RWPE2 (cell line): ENCODE results near the gene TADA2B.

Experiments used
- ATAC-seq: fragments of 200-7000 bp; cut with Tn5 transposase; 3 replicates; pipeline ENCODE4 v1.9.1; 2021; ENCODE audit warnings: low read depth
- DNase-seq: peaks from one replicate; pipeline ENCODE4 v3.0.0-alpha.2; 2020; ENCODE audit warnings: low spot score
- H3K27ac ChIP-seq: fragments of 450-650 bp; 2 replicates; pipeline ENCODE4 v1.5.1; 2017; ENCODE audit warnings: mild to moderate bottlenecking; ENCODE audit not compliant: poor library complexity, severe bottlenecking
- H3K27me3 ChIP-seq: fragments of 250-450 bp; sonication (Bioruptor Pico); 2 replicates; pipeline ENCODE4 v1.5.1; 2021; ENCODE audit warnings: mild to moderate bottlenecking, moderate library complexity; ENCODE audit not compliant: insufficient read depth, poor library complexity, severe bottlenecking
- H3K36me3 ChIP-seq: fragments of 250-450 bp; sonication (Bioruptor Pico); 2 replicates; pipeline ENCODE4 v1.5.1; 2020; ENCODE audit warnings: low read depth, mild to moderate bottlenecking, moderate library complexity
- H3K4me1 ChIP-seq: fragments of 250-450 bp; sonication (Bioruptor Pico); 2 replicates; pipeline ENCODE4 v1.5.1; 2021; ENCODE audit warnings: mild to moderate bottlenecking, moderate library complexity; ENCODE audit not compliant: insufficient read depth, poor library complexity, severe bottlenecking
- H3K4me3 ChIP-seq: fragments of 250-450 bp; sonication (Bioruptor Pico); 2 replicates; pipeline ENCODE4 v1.5.1; 2021; ENCODE audit warnings: mild to moderate bottlenecking, moderate library complexity; ENCODE audit not compliant: severe bottlenecking
- H3K9me3 ChIP-seq: fragments of 250-450 bp; sonication (Bioruptor Pico); 2 replicates; pipeline ENCODE4 v1.5.1; 2021; ENCODE audit warnings: mild to moderate bottlenecking, moderate library complexity; ENCODE audit not compliant: severe bottlenecking
- TF ChIP-seq, protein P1 (sequence below): fragments of 450-650 bp; IDR thresholded peaks from one replicate; pipeline ENCODE4 v1.5.1; 2017; ENCODE audit warnings: mild to moderate bottlenecking, moderate library complexity; ENCODE audit not compliant: poor library complexity, severe bottlenecking

TADA2B gene

DNA sequence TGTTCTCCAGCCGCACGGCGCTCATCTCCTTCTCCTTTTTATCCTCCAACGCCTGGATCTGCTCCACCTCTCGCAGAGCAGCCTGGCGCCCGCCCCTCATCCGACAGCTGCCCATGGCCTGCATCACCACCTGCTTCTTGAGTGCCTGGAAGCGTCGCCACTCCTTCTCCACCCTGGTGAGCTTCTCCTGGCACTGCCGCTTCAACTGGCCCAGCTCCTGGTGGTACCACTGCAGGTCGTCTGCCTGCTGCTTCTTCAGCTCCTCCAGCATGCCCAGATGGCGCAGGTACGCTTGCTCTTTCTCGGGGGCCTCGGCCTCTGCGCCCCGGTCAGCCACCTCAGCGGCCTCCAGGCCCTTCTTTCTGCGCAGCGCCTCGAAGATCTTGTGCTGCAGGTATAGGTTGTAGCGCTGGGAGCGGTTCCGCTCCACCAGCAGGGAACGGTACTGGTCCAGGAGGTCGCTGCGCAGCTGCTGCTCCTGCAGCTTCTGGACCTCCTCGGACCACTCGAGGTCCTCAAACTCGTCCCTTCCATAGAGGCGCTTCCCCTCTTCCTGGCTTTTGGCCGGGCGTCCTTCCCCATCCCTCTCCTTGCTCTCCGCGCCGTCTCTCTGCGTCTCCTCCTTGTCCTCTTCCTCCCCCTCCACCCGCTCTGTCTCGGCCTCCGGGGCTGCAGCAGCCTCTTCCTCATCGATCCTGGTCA is 1.2 kb upstream of the TADA2B start:
- peaks cover 4% of the 10 kb centered on the region for H3K4me1 ChIP-seq
- no peaks in the 10 kb centered on the region for H3K36me3 ChIP-seq
- peak overlapping the region; percentile 50 for H3K4me3 ChIP-seq
- H3K9me3 ChIP-seq: no peaks in the 10 kb centered on the region
- no peaks in the 10 kb centered on the region for H3K27me3 ChIP-seq
- peak overlapping the region; percentile 30 for H3K27ac ChIP-seq
- no peak for DNase-seq
- 0 out of 3 replicates have a peak, but pooled peaks have one; percentile 0 for ATAC-seq
- TF ChIP-seq, protein P1, sequence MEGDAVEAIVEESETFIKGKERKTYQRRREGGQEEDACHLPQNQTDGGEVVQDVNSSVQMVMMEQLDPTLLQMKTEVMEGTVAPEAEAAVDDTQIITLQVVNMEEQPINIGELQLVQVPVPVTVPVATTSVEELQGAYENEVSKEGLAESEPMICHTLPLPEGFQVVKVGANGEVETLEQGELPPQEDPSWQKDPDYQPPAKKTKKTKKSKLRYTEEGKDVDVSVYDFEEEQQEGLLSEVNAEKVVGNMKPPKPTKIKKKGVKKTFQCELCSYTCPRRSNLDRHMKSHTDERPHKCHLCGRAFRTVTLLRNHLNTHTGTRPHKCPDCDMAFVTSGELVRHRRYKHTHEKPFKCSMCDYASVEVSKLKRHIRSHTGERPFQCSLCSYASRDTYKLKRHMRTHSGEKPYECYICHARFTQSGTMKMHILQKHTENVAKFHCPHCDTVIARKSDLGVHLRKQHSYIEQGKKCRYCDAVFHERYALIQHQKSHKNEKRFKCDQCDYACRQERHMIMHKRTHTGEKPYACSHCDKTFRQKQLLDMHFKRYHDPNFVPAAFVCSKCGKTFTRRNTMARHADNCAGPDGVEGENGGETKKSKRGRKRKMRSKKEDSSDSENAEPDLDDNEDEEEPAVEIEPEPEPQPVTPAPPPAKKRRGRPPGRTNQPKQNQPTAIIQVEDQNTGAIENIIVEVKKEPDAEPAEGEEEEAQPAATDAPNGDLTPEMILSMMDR: no peak

- ATAC-seq (peak; percentile 91), DNase-seq (peak; percentile 97)
- Histone ChIP-seq H3K36me3 (no peaks in the 10 kb centered on the region), H3K27me3 (no peaks in the 10 kb centered on the region), H3K9me3 (no peaks in the 10 kb centered on the region), H3K4me1 (peaks cover 4% of the 10 kb centered on the region), H3K27ac (peak overlapping the region; percentile 30), H3K4me3 (peak overlapping the region; percentile 50)
- TF ChIP-seq, protein P1: peak; percentile 81
These were observed 479 bp upstream of the TADA2B start for GRCh38 chr4:7042503-7043283.

DNA sequence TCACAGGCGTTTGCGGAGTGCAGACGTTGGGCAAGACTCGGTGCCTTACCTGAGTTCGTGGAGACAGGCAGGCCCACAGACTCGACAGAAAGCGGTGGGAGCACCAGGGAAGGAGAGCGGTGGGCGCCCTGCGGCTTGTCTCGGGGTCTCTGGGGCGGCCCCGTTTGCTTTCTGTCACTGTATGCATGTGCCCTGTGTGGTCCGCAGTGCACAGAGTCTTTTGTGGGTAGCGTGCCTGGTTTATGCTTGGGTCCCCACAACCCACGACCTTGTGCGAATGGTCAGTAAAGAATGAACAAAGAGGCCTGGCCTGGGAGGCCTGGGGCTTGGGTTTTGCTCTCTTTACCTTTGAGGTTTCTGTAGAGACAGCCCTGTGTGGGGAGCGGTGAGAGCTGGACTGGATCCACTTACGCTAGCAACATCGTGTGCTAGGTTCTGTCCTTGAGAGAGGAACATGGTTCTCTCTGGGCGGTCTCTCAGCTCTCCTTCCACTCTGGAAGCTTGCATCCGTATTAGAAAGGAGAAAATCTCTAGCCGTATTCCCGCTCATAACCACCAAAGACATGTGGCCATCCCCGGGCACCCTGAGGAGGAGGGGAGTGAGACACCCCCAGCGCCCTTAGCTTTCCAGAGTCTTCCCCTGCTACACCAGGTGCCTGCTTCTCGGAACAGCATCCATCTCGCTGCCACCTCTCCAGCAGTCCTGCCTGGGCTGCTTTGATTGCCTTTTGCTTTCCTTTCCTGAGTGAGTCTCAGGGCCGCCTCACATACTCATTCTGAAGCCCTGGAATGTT is 1.2 kb downstream of the TADA2B start:
- Histone ChIP-seq H3K4me3 (peak overlapping the region; percentile 50), H3K36me3 (no peaks in the 10 kb centered on the region), H3K27ac (peak overlapping the region; percentile 43), H3K27me3 (no peaks in the 10 kb centered on the region), H3K4me1 (peaks cover 4% of the 10 kb centered on the region), H3K9me3 (no peaks in the 10 kb centered on the region)
- ATAC-seq (no peak), DNase-seq (no peak)
- TF ChIP-seq, protein P1: no peak

GRCh38 chr4:7045553-7045952 is 2.4 kb downstream of the TADA2B start:
- Histone ChIP-seq H3K27ac (no peak overlapping the region), H3K4me1 (peaks cover 4% of the 10 kb centered on the region), H3K36me3 (no peaks in the 10 kb centered on the region), H3K27me3 (no peaks in the 10 kb centered on the region), H3K4me3 (no peak overlapping the region), H3K9me3 (no peaks in the 10 kb centered on the region)
- TF ChIP-seq, protein P1: no peak
- ATAC-seq (no peak), DNase-seq (no peak)
